Activated CD4-positive, CD25-positive, alpha-beta regulatory T cell treated with anti-CD3 and anti-CD28 coated beads, Interleukin-2, amount 50 U/mL, for 16 hours (primary cell): ENCODE data around the gene CCSER1.

ENCODE experiments used
- DNase-seq: peaks from one replicate; pipeline ENCODE4 v3.0.0-alpha.2; 2020; ENCODE audit warnings: low read depth, low spot score

CCSER1 gene

DNA sequence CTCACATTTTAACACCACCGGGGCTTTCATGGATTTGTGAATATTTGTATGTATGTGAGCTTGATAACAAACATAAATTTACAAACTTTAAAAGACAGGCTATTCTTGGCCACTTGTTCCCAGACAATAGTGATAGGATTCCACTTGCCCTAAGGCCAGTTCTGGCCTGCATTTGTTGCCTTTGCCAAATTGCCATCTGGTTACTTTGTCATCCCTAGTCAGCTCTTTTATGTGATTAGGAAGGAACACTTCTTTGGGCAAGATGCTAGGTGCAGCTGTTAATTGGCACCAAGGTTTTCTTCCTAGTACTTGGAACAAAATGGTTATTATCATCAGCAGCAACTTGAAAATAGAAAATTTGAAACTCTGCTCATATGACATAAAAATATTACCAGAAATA is 63.3 kb downstream of the CCSER1 start:
- DNase-seq: no peak

GRCh38 chr4:90198086-90198847 is 71.1 kb downstream of the CCSER1 start:
- no peak for DNase-seq

DNA sequence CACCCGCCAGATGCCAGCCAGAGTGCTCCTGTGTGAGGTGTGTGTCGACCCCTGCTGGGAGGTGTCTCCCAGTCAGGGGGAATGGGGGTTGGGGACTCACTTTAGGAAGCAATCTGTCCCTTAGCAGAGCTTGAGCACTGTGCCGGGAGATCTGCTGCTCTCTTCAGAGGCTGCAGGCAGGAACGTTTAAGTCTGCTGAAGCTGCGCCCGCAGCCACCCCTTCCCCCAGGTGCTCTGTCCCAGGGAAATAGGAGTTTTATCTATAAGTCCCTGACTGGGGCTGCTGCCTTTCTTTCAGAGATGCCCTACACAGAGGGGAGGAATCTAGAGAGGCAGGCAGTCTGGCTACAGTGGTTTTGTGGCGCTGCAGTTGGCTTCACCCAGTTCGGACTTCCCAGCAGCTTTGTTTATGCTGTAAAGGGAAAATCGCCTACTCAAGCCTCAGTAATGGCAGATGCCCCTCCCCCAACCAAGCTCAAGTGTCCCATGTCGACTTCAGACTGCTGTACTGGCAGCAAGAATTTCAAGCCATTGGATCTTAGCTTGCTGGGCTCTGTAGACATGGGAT is 80.8 kb downstream of the CCSER1 start:
- DNase-seq: no peak

GRCh38 chr4:90209922-90210321 is 82.7 kb downstream of the CCSER1 start:
- no peak for DNase-seq

- no peak for DNase-seq
Observed at GRCh38 chr4:90211174-90211573, 84.0 kb downstream of the CCSER1 start.

GRCh38 chr4:90215286-90215685 is 88.1 kb downstream of the CCSER1 start:
- no peak for DNase-seq

GRCh38 chr4:90219822-90220221 is 92.6 kb downstream of the CCSER1 start:
- DNase-seq: no peak

DNA sequence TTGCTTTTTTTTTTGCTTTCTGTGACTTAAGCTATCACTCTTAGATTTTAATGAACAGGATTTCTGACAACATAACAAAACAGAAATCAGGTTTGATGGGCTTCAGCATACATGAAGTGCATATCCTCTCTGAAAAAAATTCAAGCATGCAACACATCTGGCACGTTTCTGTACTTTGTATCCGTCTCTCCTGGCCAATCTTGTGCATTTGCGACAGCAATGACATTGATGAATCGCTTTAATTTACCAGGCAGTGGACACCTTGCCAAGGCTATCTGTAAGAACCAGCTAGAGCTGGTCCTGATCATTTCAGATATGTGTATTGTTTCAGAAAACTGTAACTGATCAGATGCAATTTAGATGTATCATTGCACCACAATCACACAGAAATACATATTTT is 93.3 kb downstream of the CCSER1 start:
- no peak for DNase-seq

GRCh38 chr4:90226734-90227133 is 99.5 kb downstream of the CCSER1 start:
- no peak for DNase-seq

DNA sequence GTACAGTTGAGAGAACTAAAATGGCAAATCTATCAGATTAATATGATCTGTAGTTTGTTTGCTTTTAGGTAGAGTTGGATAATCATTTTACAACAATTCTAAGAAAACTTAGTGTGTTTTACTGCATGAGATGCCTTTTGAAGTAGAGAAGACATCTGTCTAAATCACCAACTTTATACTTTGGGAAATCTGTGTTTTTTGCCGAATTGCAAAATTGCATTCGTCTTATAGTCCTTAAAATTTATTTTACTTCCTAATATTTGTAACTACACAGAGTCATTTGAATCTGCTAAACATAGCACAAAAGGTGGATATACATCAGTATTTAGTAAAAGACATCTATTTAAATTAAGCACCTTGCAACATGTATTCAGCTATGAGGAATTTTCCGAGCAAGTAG is 100.0 kb downstream of the CCSER1 start:
- no peak for DNase-seq

GRCh38 chr4:90234916-90235547 is 107.8 kb downstream of the CCSER1 start:
- no peak for DNase-seq

- DNase-seq: no peak
Observed at GRCh38 chr4:90237751-90238530, 110.7 kb downstream of the CCSER1 start.

DNA sequence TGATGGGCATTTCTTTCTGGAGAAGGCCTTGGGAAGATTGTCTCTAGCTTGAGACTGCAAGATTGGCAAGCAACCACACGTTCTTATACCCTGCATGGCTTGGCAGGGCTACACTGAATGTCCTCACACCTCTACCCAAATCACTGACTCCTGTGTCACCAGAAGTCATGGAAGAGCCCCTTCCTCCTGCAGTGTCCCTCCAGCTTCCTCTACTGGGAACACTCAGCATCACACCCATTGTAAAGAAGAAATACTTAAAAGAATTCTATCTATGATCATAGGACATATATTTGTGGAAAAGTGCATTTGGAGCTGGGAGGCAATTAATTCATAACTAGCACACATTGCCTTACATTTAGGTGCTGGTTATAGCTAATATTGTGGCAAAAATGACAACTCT is 113.1 kb downstream of the CCSER1 start:
- no peak for DNase-seq

DNA sequence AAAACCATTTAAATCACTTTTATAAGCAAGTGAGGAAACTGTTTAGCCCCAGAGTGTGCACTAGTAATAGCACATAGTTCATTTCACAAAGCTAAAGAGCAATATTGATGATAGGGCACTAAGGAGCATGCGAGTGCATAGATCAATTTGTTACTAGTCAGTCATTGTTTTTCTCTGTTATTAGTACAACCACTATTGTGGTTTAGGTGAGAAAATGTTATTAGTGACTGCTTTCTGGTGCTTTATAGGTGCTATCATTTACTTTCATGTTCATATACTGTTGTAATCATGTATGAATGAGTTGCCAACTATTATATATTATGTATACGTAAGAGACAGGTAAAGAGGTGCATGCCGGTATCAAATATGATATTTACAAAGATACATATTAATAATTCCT is 113.8 kb downstream of the CCSER1 start:
- DNase-seq: no peak

- no peak for DNase-seq
Observed at GRCh38 chr4:90245837-90246236, 118.6 kb downstream of the CCSER1 start.

DNA sequence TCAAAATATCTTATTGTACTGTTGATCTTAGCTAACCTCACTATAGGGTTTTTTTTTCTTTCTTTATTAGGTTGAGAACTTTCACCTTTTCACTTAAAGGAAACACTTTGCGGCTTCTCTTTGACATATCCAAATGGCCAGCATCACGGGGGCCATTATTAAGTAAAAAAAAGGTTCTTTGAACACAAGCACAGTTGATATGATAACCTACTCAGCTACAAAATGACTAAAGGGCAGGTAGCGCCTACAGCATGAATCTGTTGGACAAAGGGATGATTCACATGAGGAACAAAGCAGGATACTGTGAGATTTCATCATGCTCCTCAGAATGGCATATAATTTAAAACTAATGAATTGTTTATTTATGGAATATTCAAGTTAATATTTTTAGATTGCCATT is 119.6 kb downstream of the CCSER1 start:
- no peak for DNase-seq

- DNase-seq: no peak
Observed at GRCh38 chr4:90254357-90254756, 127.2 kb downstream of the CCSER1 start.

GRCh38 chr4:90274175-90274574 is 147.0 kb downstream of the CCSER1 start:
- no peak for DNase-seq

- DNase-seq: no peak
Observed at GRCh38 chr4:90280954-90281353, 153.8 kb downstream of the CCSER1 start.

GRCh38 chr4:90281541-90282355 is 154.6 kb downstream of the CCSER1 start:
- DNase-seq: no peak

DNA sequence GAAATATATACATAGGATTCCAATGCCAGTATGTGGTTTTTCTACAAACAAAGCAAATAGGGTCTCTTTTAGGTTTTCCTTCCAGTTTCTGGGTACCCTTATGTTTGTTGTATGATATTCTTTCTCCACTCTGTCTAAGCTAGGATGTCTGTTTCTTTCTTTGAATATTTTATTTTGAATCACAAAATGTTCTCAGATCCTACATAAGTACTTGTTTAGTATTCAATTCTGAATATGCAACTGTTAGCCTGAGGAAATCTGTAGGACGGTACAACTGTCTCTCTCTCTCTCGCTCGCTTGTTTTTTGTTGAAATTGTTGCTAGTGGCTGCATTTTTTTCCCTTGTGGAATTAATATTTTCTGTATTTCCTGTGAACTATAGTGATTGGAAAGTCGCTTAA is 163.2 kb downstream of the CCSER1 start:
- no peak for DNase-seq

DNA sequence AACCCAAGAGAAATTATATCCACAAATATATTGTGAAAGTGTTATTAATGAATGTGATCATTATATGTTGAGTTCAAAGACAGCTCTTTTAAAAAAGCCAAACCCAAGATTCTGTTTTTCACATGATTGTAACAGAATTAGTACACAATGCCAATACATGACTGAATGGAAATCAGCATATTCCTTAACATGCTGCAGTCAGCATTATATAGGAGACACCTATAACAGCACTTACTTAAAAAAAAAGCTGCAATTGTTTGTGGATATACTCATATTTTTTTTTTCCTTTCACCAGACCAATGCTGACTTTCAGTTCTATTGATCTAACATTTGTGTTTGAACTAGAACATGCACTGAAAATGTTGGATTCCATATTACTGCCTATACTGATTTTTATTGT is 165.2 kb downstream of the CCSER1 start:
- no peak for DNase-seq
